RWPE1 (cell line): Measurements from ENCODE around the gene MGAT5.
"Not testable (repeated sequence)": the region's sequence is repeated elsewhere in the genome, so short reads cannot be mapped to it uniquely, and the experiment has no call there.

ENCODE experiments used
- CTCF ChIA-PET: fragments of 350-600 bp; sonication (Branson Sonifier 250); formaldehyde crosslinking; extraction: SDS; loops from one replicate; lab custom pipeline; 2021; lab: Yijun Ruan, JAX
- POLR2A ChIA-PET: fragments of 400-600 bp; formaldehyde crosslinking; extraction: SDS; loops from one replicate; lab custom pipeline; 2020; ENCODE audit warnings: antibody characterized with exemption; ENCODE audit not compliant: low non-redundant PET; lab: Yijun Ruan, JAX
- DNase-seq: peaks from one replicate; pipeline ENCODE4 v3.0.0; 2012; ENCODE audit warnings: low spot score
- H3K27ac ChIP-seq: fragments of 450-650 bp; 2 replicates; pipeline ENCODE4 v1.5.1; 2017
- TF ChIP-seq, protein P1 (sequence below): fragments of 450-650 bp; conservative IDR thresholded peaks from 2 replicates; pipeline ENCODE4 v1.5.1; 2017; ENCODE audit warnings: low read depth, mild to moderate bottlenecking

Gene MGAT5

DNA sequence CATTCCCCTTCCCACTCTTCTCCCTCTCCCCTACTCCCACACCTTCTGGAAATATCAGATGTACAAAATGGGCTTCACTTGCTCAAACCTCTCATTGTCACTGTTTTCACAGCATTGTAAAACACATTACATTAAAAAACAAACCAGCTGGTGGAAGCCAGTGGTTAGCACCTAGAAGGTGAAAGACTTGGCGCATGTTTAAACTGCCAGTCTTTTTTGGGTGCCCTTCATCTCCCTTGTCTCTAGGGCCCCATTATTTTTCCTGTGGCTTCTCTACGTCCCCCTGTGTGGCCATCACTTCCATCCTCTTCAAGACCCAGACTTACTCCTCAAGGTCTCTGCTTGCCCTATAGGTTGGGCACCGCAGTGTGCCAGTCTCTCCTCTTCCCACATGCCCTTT is 34.9 kb downstream of the MGAT5 start:
- no peak overlapping the region for H3K27ac ChIP-seq
- no peak for DNase-seq
- TF ChIP-seq, protein P1, sequence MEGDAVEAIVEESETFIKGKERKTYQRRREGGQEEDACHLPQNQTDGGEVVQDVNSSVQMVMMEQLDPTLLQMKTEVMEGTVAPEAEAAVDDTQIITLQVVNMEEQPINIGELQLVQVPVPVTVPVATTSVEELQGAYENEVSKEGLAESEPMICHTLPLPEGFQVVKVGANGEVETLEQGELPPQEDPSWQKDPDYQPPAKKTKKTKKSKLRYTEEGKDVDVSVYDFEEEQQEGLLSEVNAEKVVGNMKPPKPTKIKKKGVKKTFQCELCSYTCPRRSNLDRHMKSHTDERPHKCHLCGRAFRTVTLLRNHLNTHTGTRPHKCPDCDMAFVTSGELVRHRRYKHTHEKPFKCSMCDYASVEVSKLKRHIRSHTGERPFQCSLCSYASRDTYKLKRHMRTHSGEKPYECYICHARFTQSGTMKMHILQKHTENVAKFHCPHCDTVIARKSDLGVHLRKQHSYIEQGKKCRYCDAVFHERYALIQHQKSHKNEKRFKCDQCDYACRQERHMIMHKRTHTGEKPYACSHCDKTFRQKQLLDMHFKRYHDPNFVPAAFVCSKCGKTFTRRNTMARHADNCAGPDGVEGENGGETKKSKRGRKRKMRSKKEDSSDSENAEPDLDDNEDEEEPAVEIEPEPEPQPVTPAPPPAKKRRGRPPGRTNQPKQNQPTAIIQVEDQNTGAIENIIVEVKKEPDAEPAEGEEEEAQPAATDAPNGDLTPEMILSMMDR = no peak
- POLR2A ChIA-PET = no interaction called here
- CTCF ChIA-PET = no interaction called here

DNA sequence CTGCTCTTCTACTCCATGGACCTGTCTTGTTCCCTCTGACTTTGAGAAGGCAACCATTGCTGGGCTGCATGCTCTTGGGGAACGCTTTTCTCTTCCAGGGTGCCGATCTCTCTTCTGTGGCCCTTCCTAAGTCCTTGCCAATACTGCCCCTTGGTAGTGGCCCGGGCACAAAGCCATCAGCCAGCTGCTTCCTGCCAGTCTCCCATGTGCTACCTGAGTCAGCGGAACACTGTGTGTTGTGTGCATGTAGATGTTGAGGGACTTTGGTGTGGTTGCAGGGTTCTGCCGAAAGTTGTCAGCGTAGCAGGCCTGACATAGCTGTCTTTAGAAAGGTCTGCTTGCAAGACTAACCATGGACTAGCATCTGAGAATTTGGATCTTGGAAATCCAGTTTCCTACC is 35.4 kb downstream of the MGAT5 start:
- no peak for DNase-seq
- no peak overlapping the region for H3K27ac ChIP-seq
- POLR2A ChIA-PET = no interaction called here
- TF ChIP-seq, protein P1 = no peak
- CTCF ChIA-PET = no interaction called here

DNA sequence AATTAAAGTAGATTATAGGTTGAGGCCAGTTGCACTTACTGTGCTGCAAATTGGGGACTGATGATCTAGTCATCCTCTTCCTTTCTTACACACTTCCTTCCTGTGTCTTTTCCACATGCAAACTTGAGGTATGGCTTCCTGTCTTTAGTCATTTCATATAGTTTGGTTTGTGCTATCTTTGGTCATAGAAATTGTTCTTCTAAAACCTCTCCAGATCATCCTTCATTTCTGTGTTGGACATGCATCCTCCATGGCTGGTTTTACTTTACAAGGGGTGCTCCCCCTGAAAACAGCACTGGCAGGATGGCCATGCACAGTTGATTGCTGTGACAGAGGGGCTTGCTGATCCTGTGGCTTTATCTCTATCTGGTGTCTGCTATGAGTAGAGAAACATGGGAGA is 36.5 kb downstream of the MGAT5 start:
- TF ChIP-seq, protein P1 = no peak
- DNase-seq = no peak
- no peak overlapping the region for H3K27ac ChIP-seq
- ChIA-PET CTCF (no interaction called here), POLR2A (no interaction called here)

DNA sequence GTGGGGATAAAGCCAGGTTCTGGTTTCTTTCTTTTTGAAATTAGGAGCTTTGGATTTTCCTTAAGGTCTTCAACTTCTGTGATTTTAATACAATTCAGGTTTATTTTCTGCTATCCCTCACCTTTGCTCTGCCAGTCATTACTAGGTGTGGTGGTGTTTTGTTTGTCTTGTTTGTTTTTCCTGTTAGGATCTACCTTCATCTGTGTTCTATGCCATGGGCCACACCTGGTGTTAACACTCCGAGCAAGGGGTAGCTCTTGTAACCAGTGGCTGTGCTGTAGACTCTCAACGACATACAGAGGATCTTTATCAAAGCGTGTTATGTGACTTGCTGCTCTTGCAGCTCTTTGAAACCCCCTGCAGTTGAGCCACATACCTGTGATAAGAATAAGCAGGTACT is 38.6 kb downstream of the MGAT5 start:
- DNase-seq = no peak
- H3K27ac ChIP-seq = no peak overlapping the region
- POLR2A ChIA-PET = no interaction called here
- TF ChIP-seq, protein P1 = no peak
- CTCF ChIA-PET = interaction anchor here (0.7 kb wide), 1 partner anchor 48 kb away, joined by 3 read pairs; no protein-coding TSS in a partner anchor

DNA sequence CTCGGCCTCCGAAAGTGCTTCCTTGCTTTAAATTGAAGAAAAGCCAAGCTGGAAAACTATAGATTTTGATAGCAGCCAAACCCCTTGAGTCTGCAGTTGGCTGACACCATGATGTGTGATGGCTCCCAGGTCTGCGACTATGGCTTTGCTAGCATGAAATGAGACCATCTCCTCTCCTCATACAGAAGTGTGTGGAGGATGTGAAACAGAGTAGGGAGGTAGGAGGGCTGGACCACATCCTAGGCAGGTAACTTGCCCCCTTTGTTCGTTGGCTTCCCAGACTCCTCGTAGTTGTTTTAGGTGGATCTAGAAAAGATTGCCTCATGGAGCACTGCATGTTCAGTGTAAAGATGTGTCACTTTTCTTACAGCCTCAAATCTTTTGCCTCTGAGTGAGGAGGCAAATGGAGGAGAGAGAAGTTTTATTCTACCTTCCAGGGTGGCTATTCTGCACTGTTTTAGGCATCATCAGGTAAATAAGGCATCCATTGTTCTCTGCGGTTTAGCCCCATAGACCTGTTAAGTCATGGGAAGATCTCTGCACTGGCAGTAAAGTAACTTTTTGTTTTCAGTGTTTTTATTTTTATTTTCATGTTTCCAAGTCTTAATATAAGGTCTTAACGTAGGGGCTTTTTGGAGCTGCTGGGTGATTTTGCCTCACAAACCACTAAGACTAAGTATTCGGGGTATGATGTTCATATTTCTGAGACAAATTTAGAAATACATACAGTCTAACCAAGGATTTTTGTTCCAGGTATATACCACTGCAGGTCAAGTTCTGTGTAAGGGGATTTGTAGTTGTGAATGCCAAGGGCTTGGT is 40.1 kb downstream of the MGAT5 start:
- CTCF ChIA-PET = no interaction called here
- TF ChIP-seq, protein P1 = no peak
- POLR2A ChIA-PET = no interaction called here
- H3K27ac ChIP-seq = no peak overlapping the region
- no peak for DNase-seq

DNA sequence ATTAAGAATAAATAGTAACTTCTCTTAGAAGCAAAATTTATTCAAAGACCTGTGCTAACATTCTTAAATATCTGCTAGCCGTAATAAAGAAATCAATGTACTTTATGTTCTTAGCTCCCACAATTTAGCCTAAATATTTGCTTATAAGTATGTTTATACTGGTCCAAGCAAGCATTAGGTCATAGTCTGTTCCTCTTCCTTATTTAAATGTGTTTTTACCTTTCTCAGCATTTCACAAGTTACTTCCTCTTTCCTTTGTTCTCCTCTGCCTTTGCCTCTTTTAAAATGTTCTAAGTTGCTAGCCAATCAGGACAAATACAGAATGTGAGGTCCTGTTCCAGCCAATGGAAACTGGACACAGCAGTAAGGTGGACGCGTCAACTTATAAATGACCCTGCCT is 40.7 kb downstream of the MGAT5 start:
- H3K27ac ChIP-seq, DNase-seq, POLR2A ChIA-PET, CTCF ChIA-PET: not testable (repeated sequence)

DNA sequence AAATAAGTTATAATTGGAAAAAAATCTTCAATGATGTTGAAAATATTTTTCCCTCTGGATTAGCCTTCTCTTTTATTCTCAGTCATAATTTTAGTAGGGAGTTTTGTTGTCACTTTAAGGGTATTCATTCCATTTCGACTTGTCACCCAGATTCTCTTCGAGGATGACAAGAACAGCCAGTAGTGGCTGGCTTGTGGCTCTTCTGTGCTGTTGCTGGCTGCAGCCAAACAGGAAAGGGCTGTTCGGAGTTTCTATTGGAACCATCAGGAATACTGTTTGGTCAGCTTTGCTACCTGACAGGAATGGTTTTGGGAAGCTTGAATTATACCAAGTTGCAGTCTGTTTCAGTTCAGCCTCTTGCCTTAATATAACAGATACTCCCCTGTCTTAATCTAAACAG is 41.6 kb downstream of the MGAT5 start:
- TF ChIP-seq, protein P1 = no peak
- ChIA-PET POLR2A (no interaction called here), CTCF (interaction anchor here (1.2 kb wide), 1 partner anchor 50 kb away, joined by 3 read pairs; no protein-coding TSS in a partner anchor)
- no peak for DNase-seq
- no peak overlapping the region for H3K27ac ChIP-seq
